ENCODE data around the gene MCUR1. TPM values are rescaled to one million over a fixed set of nuclear protein-coding genes. Genes with fewer than 3 reads are reported as not detected.
A peak's percentile ranks its signal among the peaks of the same experiment; 100 is the strongest.

Gene MCUR1
- total and polyA plus RNA-seq, 2 of the 13 experiments (the other 11 are each of a cell fraction or from before 2014, with no cell fraction given): 8.0 to 29.6 TPM

DNA sequence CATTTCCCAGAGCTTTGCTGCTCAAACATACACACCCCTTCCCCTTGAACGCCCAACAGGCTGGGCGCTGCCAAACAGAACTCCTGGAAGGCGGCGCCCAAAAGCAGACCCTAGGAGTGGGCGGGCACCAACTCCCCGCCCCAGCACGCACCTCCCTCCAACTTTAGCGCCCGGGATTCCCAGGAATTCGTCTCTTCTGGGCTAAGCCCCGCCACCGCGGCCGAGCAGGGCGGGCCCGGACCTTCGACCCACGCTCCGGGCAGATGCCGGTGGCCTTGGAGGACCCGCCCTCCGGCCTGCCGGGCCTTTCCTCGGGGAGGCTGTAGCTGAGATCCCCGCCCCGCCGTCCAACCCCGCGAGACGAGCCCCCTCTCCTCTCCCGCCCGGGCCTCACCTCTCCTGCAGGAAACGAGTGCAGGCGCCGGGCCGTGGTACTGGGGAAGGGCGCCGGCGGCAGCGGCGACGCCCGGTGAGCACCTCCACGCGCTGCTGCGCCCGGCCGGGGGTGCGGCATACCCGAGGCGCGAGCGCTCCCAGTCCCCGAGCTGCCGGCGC is 659 bp downstream of the MCUR1 start (continued):
- TF ChIP-seq AGO1 (IDR thresholded peaks at IDR 0.05; ENCODE audit: low read depth, low read length, poor library complexity, severe bottlenecking) (peak; percentile 22), IKZF1 (IDR thresholded peaks at IDR 0.05) (no peak), ZNF331 (CRISPR knock-in tag; IDR thresholded peaks at IDR 0.05) (no peak; the same call in 1 of the 2 replicates), SAFB2 (CRISPR knock-in tag; IDR thresholded peaks at IDR 0.05; ENCODE audit: borderline replicate concordance, low read depth) (no peak), RBFOX2 (IDR thresholded peaks at IDR 0.05; ENCODE audit: low read depth, low read length) (no peak), ZNF790 (CRISPR knock-in tag; IDR thresholded peaks at IDR 0.05; ENCODE audit: borderline replicate concordance) (peak; percentile 96; the same call in 1 of the 2 replicates), TOE1 (CRISPR knock-in tag; IDR thresholded peaks at IDR 0.05) (no peak), ZNF468 (CRISPR knock-in tag; IDR thresholded peaks at IDR 0.05) (no peak; the same call in 1 of the 2 replicates), ZBTB7B (CRISPR knock-in tag; IDR thresholded peaks at IDR 0.05) (no peak; the same call in 1 of the 2 replicates), HOXA5 (CRISPR knock-in tag; IDR thresholded peaks at IDR 0.05) (no peak), ZBTB38 (CRISPR knock-in tag; IDR thresholded peaks at IDR 0.05) (no peak), HDAC2 (CRISPR knock-in tag; IDR thresholded peaks at IDR 0.05) (peak; percentile 29; the same call in 1 of the 2 replicates), ZNF660 (CRISPR knock-in tag; IDR thresholded peaks at IDR 0.05; ENCODE audit: borderline replicate concordance, low read depth) (no peak), ZNF552 (CRISPR knock-in tag; IDR thresholded peaks at IDR 0.05; ENCODE audit: borderline replicate concordance) (peak; percentile 35; the same call in 1 of the 2 replicates), ZNF674 (CRISPR knock-in tag; IDR thresholded peaks at IDR 0.05; ENCODE audit: low read depth) (no peak), CC2D1A (CRISPR knock-in tag; IDR thresholded peaks at IDR 0.05) (0 out of 2 replicates have a peak, but pooled peaks have one; percentile 46), SIN3A (IDR thresholded peaks at IDR 0.05; ENCODE audit: borderline replicate concordance, low read depth, low read length) (peak; percentile 68; the same call in 1 of the 2 replicates), GZF1 (CRISPR knock-in tag; IDR thresholded peaks at IDR 0.05) (no peak), FOXJ3 (CRISPR knock-in tag; IDR thresholded peaks at IDR 0.05; ENCODE audit: borderline replicate concordance) (no peak), ZNF598 (CRISPR knock-in tag; IDR thresholded peaks at IDR 0.05; ENCODE audit: borderline replicate concordance) (peak; percentile 83; the same call in 1 of the 2 replicates)
- TF ChIP-seq, protein P1, sequence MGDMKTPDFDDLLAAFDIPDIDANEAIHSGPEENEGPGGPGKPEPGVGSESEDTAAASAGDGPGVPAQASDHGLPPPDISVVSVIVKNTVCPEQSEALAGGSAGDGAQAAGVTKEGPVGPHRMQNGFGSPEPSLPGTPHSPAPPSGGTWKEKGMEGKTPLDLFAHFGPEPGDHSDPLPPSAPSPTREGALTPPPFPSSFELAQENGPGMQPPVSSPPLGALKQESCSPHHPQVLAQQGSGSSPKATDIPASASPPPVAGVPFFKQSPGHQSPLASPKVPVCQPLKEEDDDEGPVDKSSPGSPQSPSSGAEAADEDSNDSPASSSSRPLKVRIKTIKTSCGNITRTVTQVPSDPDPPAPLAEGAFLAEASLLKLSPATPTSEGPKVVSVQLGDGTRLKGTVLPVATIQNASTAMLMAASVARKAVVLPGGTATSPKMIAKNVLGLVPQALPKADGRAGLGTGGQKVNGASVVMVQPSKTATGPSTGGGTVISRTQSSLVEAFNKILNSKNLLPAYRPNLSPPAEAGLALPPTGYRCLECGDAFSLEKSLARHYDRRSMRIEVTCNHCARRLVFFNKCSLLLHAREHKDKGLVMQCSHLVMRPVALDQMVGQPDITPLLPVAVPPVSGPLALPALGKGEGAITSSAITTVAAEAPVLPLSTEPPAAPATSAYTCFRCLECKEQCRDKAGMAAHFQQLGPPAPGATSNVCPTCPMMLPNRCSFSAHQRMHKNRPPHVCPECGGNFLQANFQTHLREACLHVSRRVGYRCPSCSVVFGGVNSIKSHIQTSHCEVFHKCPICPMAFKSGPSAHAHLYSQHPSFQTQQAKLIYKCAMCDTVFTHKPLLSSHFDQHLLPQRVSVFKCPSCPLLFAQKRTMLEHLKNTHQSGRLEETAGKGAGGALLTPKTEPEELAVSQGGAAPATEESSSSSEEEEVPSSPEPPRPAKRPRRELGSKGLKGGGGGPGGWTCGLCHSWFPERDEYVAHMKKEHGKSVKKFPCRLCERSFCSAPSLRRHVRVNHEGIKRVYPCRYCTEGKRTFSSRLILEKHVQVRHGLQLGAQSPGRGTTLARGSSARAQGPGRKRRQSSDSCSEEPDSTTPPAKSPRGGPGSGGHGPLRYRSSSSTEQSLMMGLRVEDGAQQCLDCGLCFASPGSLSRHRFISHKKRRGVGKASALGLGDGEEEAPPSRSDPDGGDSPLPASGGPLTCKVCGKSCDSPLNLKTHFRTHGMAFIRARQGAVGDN (CRISPR knock-in tag; IDR thresholded peaks at IDR 0.05): no peak
- TF ChIP-seq, protein P2, sequence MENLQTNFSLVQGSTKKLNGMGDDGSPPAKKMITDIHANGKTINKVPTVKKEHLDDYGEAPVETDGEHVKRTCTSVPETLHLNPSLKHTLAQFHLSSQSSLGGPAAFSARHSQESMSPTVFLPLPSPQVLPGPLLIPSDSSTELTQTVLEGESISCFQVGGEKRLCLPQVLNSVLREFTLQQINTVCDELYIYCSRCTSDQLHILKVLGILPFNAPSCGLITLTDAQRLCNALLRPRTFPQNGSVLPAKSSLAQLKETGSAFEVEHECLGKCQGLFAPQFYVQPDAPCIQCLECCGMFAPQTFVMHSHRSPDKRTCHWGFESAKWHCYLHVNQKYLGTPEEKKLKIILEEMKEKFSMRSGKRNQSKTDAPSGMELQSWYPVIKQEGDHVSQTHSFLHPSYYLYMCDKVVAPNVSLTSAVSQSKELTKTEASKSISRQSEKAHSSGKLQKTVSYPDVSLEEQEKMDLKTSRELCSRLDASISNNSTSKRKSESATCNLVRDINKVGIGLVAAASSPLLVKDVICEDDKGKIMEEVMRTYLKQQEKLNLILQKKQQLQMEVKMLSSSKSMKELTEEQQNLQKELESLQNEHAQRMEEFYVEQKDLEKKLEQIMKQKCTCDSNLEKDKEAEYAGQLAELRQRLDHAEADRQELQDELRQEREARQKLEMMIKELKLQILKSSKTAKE (CRISPR knock-in tag; IDR thresholded peaks at IDR 0.05; ENCODE audit: borderline replicate concordance): peak; percentile 50; the same call in 1 of the 2 replicates
- TF ChIP-seq, protein P3, sequence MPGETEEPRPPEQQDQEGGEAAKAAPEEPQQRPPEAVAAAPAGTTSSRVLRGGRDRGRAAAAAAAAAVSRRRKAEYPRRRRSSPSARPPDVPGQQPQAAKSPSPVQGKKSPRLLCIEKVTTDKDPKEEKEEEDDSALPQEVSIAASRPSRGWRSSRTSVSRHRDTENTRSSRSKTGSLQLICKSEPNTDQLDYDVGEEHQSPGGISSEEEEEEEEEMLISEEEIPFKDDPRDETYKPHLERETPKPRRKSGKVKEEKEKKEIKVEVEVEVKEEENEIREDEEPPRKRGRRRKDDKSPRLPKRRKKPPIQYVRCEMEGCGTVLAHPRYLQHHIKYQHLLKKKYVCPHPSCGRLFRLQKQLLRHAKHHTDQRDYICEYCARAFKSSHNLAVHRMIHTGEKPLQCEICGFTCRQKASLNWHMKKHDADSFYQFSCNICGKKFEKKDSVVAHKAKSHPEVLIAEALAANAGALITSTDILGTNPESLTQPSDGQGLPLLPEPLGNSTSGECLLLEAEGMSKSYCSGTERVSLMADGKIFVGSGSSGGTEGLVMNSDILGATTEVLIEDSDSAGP (CRISPR knock-in tag; IDR thresholded peaks at IDR 0.05; ENCODE audit: borderline replicate concordance): peak; percentile 3; the same call in 1 of the 2 replicates

Measured in HepG2 (cell line).